Sigmoid colon (tissue), 7 donors: Measurements from ENCODE around the gene GRIK3. TPM values are rescaled to one million over a fixed set of nuclear protein-coding genes. Genes with fewer than 3 reads are reported as not detected.

ENCODE experiments used
- DNase-seq: peaks from one replicate; pipeline ENCODE4 v3.0.0-alpha.2; 2019
- H3K27ac ChIP-seq, 4 donors: fragments of 200-600 bp; sonication (generic); one replicate each; pipeline ENCODE4 v1.5.1; 2016 to 2019; ENCODE audit warnings: mild to moderate bottlenecking in 1 of 4
- H3K27me3 ChIP-seq, 3 donors: fragments of 200-600 bp; sonication (generic); one replicate each; pipeline ENCODE4 v1.5.1; 2019; ENCODE audit warnings: mild to moderate bottlenecking in 1 of 3
- H3K36me3 ChIP-seq, 4 donors: fragments of 200-600 bp; sonication (generic); one replicate each; pipeline ENCODE4 v1.5.1; 2016 to 2019
- H3K4me1 ChIP-seq, 4 donors: fragments of 200-600 bp; sonication (generic); one replicate each; pipeline ENCODE4 v1.5.1; 2017 to 2019
- H3K4me3 ChIP-seq, 4 donors: fragments of 200-600 bp; sonication (generic); one replicate each; pipeline ENCODE4 v1.5.1; 2017 to 2019; ENCODE audit warnings: mild to moderate bottlenecking in 2 of 4, moderate library complexity in 1 of 4
- H3K9me3 ChIP-seq, 4 donors: fragments of 200-600 bp in 3 of 4; sonication (generic) in 3 of 4; one replicate each; pipeline versions ENCODE4 v1.5.1 to v1.6.1; 2013 to 2019
- CTCF ChIP-seq, 4 experiments: fragments of 450-650 bp in 3 of 4; fragments of 200-600 bp in 1 of 4; IDR thresholded peaks; one replicate each; pipeline ENCODE4 v1.5.1; 2016 to 2019; ENCODE audit warnings: antibody characterized with exemption in 4 of 4, mild to moderate bottlenecking in 3 of 4, moderate library complexity in 2 of 4
- EP300 ChIP-seq, 4 donors: sonication (generic); formaldehyde crosslinking; IDR thresholded peaks; one replicate each; pipeline ENCODE4 v1.6.1; 2017; ENCODE audit warnings: antibody characterized with exemption in 4 of 4
- POLR2A ChIP-seq, 2 donors: fragments of 450-650 bp; IDR thresholded peaks; one replicate each; pipeline ENCODE4 v1.6.1; 2016; ENCODE audit warnings: antibody characterized with exemption in 2 of 2, mild to moderate bottlenecking in 2 of 2, moderate library complexity in 2 of 2
- POLR2AphosphoS5 ChIP-seq, 4 donors: sonication (generic); formaldehyde crosslinking; IDR thresholded peaks; one replicate each; pipeline ENCODE4 v1.6.1; 2017; ENCODE audit warnings: antibody characterized with exemption in 4 of 4
- WGBS, 2 donors: extraction: QIAGEN DNeasy Blood & Tissue Kit; methylation state at CpG; one replicate each; pipeline ENCODE4 v1.1.7; 2013; 5-methylcytosine and 5-hydroxymethylcytosine counted together
- intact Hi-C: fragments of 100-400 bp; cut with DNase I; formaldehyde crosslinking; loops from one replicate; pipeline ENCODE4 v1.15.1; 2023
- polyA plus RNA-seq, 3 donors: library from polyadenylated mRNA; stranded (reverse); fragments of 200-250 nt; gene quantifications; one replicate each; pipeline ENCODE4 v1.2.3, GENCODE V29; 2013
- total RNA-seq, 4 donors: library from RNA; depleted of rRNA; stranded (reverse); fragments of >200 nt; gene quantifications; one replicate each; pipeline ENCODE4 v1.1.0, GENCODE V29; 2016
- donor health status: healthy with polysubstance abuse.
- donor health status: Bipolar disorder and iron deficiency.
- donor health status: healthy.

Gene GRIK3
- total and polyA plus RNA-seq, 7 donors: 0.60 to 7.1 (median 3.4) TPM; not detected in 1

GRCh38 chr1:36987276-36987675 lies 47.0 kb downstream of the GRIK3 start:
- H3K27ac ChIP-seq: no peak overlapping the region
- WGBS, 2 donors: 77 to 88% methylated on average over 2 of the region's 2 CpGs
- no peak for TF ChIP-seq CTCF (IDR thresholded peaks at IDR 0.05)
- TF ChIP-seq EP300 (IDR thresholded peaks at IDR 0.05): no peak
- no peak for TF ChIP-seq POLR2A (IDR thresholded peaks at IDR 0.05)
- no peak for TF ChIP-seq POLR2AphosphoS5 (IDR thresholded peaks at IDR 0.05)

GRCh38 chr1:36986241-36986985 lies 47.9 kb downstream of the GRIK3 start:
- 84 to 87% methylated on average over 6 of the region's 6 CpGs for WGBS, 2 donors
- intact Hi-C loops: no loop called here

More at GRCh38 chr1:36987276-36987675, 47.0 kb downstream of the GRIK3 start:
- Histone ChIP-seq H3K4me3 (no peak overlapping the region), H3K36me3 (no peaks in the 10 kb centered on the region), H3K9me3 (no peaks in the 10 kb centered on the region), H3K27me3 (peaks cover 0 to 20% (median 0%) of the 10 kb centered on the region in 3 donors), H3K4me1 (peaks cover 0 to 25% (median 18%) of the 10 kb centered on the region in 4 donors)
- DNase-seq: no peak
- intact Hi-C loops: no loop called here

GRCh38 chr1:36984675-36985074 lies 49.6 kb downstream of the GRIK3 start:
- Histone ChIP-seq H3K36me3 (no peaks in the 10 kb centered on the region), H3K27ac (no peak overlapping the region), H3K9me3 (no peaks in the 10 kb centered on the region), H3K27me3 (peaks cover 3 to 41% (median 9%) of the 10 kb centered on the region in 3 donors), H3K4me1 (peaks cover 0 to 19% (median 18%) of the 10 kb centered on the region in 4 donors), H3K4me3 (no peak overlapping the region)
- TF ChIP-seq POLR2A (IDR thresholded peaks at IDR 0.05) (no peak), EP300 (IDR thresholded peaks at IDR 0.05) (no peak), CTCF (IDR thresholded peaks at IDR 0.05) (no peak), POLR2AphosphoS5 (IDR thresholded peaks at IDR 0.05) (no peak)
- WGBS, 2 donors: 70 to 72% methylated on average over 9 of the region's 9 CpGs
- intact Hi-C loops: no loop called here
- no peak for DNase-seq

More at GRCh38 chr1:36986241-36986985, 47.9 kb downstream of the GRIK3 start:
- no peak overlapping the region for H3K4me3 ChIP-seq
- H3K27me3 ChIP-seq: peaks cover 0 to 27% (median 4%) of the 10 kb centered on the region in 3 donors
- H3K27ac ChIP-seq: no peak overlapping the region
- no peak for DNase-seq
- peaks cover 0 to 25% (median 18%) of the 10 kb centered on the region in 4 donors for H3K4me1 ChIP-seq
- H3K36me3 ChIP-seq: no peaks in the 10 kb centered on the region
- H3K9me3 ChIP-seq: no peaks in the 10 kb centered on the region
- no peak for TF ChIP-seq EP300 (IDR thresholded peaks at IDR 0.05)
- no peak for TF ChIP-seq POLR2A (IDR thresholded peaks at IDR 0.05)
- no peak for TF ChIP-seq POLR2AphosphoS5 (IDR thresholded peaks at IDR 0.05)
- no peak for TF ChIP-seq CTCF (IDR thresholded peaks at IDR 0.05)

GRCh38 chr1:36984026-36984425 lies 50.3 kb downstream of the GRIK3 start:
- intact Hi-C loops: no loop called here

More at GRCh38 chr1:36984026-36984425, 50.3 kb downstream of the GRIK3 start:
- no peak overlapping the region for H3K27ac ChIP-seq
- no peak overlapping the region for H3K4me3 ChIP-seq
- 72 to 74% methylated on average over 6 of the region's 6 CpGs for WGBS, 2 donors
- no peak for TF ChIP-seq POLR2AphosphoS5 (IDR thresholded peaks at IDR 0.05)
- TF ChIP-seq POLR2A (IDR thresholded peaks at IDR 0.05): no peak
- no peak for TF ChIP-seq EP300 (IDR thresholded peaks at IDR 0.05)
- TF ChIP-seq CTCF (IDR thresholded peaks at IDR 0.05): no peak
- no peaks in the 10 kb centered on the region for H3K9me3 ChIP-seq
- H3K27me3 ChIP-seq: peaks cover 3 to 46% (median 9%) of the 10 kb centered on the region in 3 donors
- no peak for DNase-seq
- peaks cover 0 to 13% (median 12%) of the 10 kb centered on the region in 4 donors for H3K4me1 ChIP-seq
- no peaks in the 10 kb centered on the region for H3K36me3 ChIP-seq
